ENCODE results near the gene RCBTB2.

The RCBTB2 gene

GRCh38 chr13:48527955-48528354 lies 4.9 kb downstream of the RCBTB2 start:
- DNase-seq (ENCODE audit: low read depth) = peak; percentile 10
- no peak for TF ChIP-seq CTCF (conservative IDR thresholded peaks at IDR 0.05; ENCODE audit: low read depth, low read length)
- H3K4me3 ChIP-seq (ENCODE audit: low read length) = no peak overlapping the region

DNA sequence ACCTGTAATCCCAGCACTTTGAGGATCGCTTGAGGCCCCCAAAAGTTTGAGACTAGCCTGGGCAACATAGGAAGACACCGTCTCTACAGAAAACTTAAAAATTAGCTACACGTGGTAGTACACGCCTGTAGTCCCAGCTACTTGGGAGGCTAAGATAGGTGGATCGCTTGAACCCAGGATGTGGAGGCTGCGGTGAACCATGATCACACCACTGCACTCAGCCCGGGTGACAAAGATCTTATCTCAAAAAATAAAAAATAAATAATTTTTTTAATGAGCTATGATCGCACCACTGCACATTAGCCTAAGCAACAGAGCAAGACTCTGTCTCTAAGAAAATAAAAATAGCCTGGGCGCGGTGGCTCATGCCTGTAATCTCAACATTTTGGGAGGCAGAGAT lies 6.6 kb downstream of the RCBTB2 start:
- no peak for DNase-seq (ENCODE audit: low read depth)
- H3K4me3 ChIP-seq (ENCODE audit: low read length) = no peak overlapping the region
- TF ChIP-seq CTCF (conservative IDR thresholded peaks at IDR 0.05; ENCODE audit: low read depth, low read length) = no peak

DNA sequence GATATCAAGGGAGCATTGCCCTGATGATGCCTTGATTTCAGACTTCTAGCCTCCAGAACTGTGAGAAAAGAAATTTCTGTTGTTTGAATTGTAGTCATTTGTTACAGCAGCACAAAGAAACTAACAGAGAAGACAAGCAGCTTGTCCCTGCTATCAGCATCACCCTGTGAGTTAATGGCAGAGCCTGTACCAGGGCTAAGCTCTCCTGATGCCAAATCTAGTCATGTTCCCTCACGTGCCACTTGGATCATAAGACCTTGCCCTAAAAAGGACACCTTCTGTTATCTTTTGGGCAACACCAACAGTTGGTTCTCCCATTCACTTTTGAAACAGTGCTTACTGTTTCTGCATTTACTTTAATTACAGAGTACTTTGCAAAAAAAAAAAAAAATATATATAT lies 14.8 kb downstream of the RCBTB2 start:
- no peak for TF ChIP-seq CTCF (conservative IDR thresholded peaks at IDR 0.05; ENCODE audit: low read depth, low read length)
- H3K4me3 ChIP-seq (ENCODE audit: low read length) = no peak overlapping the region
- DNase-seq (ENCODE audit: low read depth) = no peak

- DNase-seq (ENCODE audit: low read depth) = no peak
- no peak for TF ChIP-seq CTCF (conservative IDR thresholded peaks at IDR 0.05; ENCODE audit: low read depth, low read length)
- H3K4me3 ChIP-seq (ENCODE audit: low read length) = no peak overlapping the region
These were observed 17.1 kb downstream of the RCBTB2 start for GRCh38 chr13:48515732-48516131.

DNA sequence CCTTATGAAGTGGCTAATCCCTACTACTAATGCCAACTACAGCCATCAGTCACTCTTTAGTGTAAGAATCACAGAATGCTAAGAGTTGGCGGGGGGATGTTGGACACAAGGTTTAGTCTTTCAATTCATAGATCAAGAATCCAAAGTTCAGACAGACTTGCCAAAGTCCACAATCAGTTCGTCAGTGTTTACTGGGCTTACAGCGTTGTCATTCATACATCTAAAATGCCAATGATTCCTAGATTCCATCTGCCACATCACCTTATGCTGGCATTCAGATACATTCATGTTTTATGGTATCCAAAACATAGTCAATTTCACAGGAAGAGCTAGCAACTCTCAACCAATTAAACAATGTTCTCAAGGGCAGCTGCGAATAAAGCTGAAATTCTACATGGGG lies 18.1 kb downstream of the RCBTB2 start:
- no peak for TF ChIP-seq CTCF (conservative IDR thresholded peaks at IDR 0.05; ENCODE audit: low read depth, low read length)
- H3K4me3 ChIP-seq (ENCODE audit: low read length) = no peak overlapping the region
- no peak for DNase-seq (ENCODE audit: low read depth)

DNA sequence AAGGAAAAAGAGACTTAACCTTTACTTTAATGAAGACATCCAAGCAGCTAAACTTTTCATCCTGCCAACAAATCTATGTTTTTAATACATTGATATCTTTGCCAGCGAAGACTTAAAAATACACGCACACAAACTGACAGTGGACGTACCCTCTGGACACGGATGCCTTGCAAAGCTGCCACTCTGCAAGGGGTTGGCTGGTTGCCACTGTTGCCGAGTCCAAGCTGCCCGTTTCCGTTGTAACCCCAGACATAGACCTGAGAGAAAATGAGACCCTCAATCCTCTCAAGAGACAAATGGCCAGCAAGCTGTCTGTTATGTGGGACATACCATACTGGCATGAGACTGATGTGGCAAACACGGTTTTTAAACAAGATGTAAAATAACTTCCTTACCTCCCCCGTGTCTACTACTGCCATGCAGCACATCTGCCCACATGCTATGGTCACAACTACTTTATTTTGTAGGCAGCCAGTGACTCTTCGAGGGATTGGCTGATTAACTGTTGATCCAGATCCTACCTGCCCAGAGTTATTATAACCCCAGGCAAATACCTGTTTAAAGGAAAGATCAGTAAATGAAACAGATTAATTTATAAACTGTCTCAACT lies 21.2 kb downstream of the RCBTB2 start:
- no peak for DNase-seq (ENCODE audit: low read depth)
- no peak overlapping the region for H3K4me3 ChIP-seq (ENCODE audit: low read length)

More for the DNA sequence above, 21.2 kb downstream of the RCBTB2 start:
- TF ChIP-seq CTCF (conservative IDR thresholded peaks at IDR 0.05; ENCODE audit: low read depth, low read length) = no peak
